OCI-LY3 (cell line): ENCODE measurements around the gene PDE7B.

Experiments used
- H2AFZ ChIP-seq: fragments of 200-600, 300-600 bp; shearing (Covaris generic); 2 replicates; pipeline ENCODE4 v1.6.0; 2014; ENCODE audit warnings: antibody characterized with exemption, low read depth, low read length
- H3K27ac ChIP-seq: fragments of 200-600, 300-600 bp; sonication (generic); 2 replicates; pipeline ENCODE4 v1.5.1; 2014; ENCODE audit warnings: mild to moderate bottlenecking, low read length, moderate library complexity, mixed read lengths
- H3K27me3 ChIP-seq: fragments of 200-600, 300-600 bp; sonication (generic); 2 replicates; pipeline ENCODE4 v1.6.1; 2014; ENCODE audit warnings: low read depth, low read length, mixed read lengths
- H3K36me3 ChIP-seq: fragments of 200-600, 300-600 bp; sonication (generic); replicated peaks from 2 replicates; pipeline ENCODE3; 2014; ENCODE audit warnings: low read depth, low read length, mixed read lengths
- H3K4me1 ChIP-seq: fragments of 300-600, 200-600 bp; sonication (generic); 2 replicates; pipeline ENCODE4 v1.6.1; 2014; ENCODE audit warnings: low read length, mixed read lengths
- H3K4me2 ChIP-seq: fragments of 200-600, 300-600 bp; sonication (generic); 2 replicates; pipeline ENCODE4 v1.6.1; 2014; ENCODE audit warnings: low read length, mixed read lengths
- H3K4me3 ChIP-seq: fragments of 300-600, 200-600 bp; sonication (generic); 2 replicates; pipeline ENCODE4 v1.5.1; 2014; ENCODE audit warnings: antibody characterized with exemption, mild to moderate bottlenecking, low read length, moderate library complexity
- H3K79me2 ChIP-seq: fragments of 300-600, 200-600 bp; shearing (Covaris generic); 2 replicates; pipeline ENCODE4 v1.6.1; 2014; ENCODE audit warnings: mild to moderate bottlenecking, low read length, mixed read lengths
- H3K9ac ChIP-seq: fragments of 300-600, 200-600 bp; shearing (Covaris generic); 2 replicates; pipeline ENCODE4 v1.6.0; 2014; ENCODE audit warnings: mild to moderate bottlenecking, low read length, moderate library complexity
- H3K9me3 ChIP-seq: fragments of 200-600, 300-600 bp; shearing (Covaris generic); 2 replicates; pipeline ENCODE4 v1.6.1; 2014; ENCODE audit warnings: low read length, mixed read lengths; ENCODE audit not compliant: insufficient read depth
- H4K20me1 ChIP-seq: fragments of 200-600, 300-600 bp; sonication (generic); 2 replicates; pipeline ENCODE4 v1.6.1; 2016; ENCODE audit warnings: low read length, mixed read lengths; ENCODE audit not compliant: insufficient read depth
- EZH2phosphoT487 ChIP-seq: fragments of 200-600 bp; shearing (Covaris generic); IDR thresholded peaks from 2 replicates; pipeline ENCODE4 v1.6.1; 2018; ENCODE audit warnings: antibody characterized with exemption, mixed run types, low read depth
- TF ChIP-seq, protein P1 (sequence below): fragments of 200-600, 300-600 bp; sonication (generic); IDR thresholded peaks from 2 replicates; pipeline ENCODE4 v1.5.1; 2014; ENCODE audit warnings: antibody characterized with exemption, low read length, low read depth

The PDE7B gene

DNA sequence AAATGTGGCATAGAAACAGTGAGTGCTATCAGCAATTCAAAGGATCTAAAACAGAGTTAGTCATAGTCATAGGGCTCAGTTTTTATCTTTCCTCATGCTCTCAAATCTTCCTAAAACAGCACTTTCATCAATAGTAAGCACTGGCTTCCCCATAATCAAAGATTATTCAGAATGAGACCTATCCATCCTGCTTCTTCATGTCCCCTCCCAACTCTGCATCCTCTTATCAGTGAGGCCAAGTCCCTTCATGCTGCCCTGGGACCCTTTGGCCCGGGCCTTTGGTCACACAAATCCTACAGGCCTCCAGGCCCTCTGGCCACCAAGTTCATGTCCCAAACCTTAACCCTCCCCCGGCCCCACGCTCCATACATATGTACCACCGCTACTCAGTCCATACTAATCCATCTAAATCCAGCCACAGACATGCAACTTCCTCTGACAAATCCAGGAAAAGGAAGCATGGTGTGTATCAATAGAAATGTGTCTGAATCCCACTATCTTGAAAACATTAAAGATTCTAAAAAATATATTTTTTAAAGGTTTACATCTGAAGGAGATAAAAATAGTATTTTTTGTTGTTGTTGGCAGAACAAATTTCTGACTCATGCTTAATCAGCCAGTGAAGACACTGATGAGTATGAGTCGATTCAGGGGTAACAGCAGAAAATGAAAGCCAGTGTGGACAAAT is 143.5 kb downstream of the PDE7B start:
- Histone ChIP-seq H3K9me3 (no peaks in the 10 kb centered on the region), H3K4me1 (no peaks in the 10 kb centered on the region), H3K9ac (no peak overlapping the region), H3K27ac (no peak overlapping the region), H3K27me3 (no peaks in the 10 kb centered on the region), H2AFZ (no peak overlapping the region), H3K4me3 (no peak overlapping the region), H3K79me2 (no peaks in the 10 kb centered on the region), H4K20me1 (no peaks in the 10 kb centered on the region), H3K36me3 (no peaks in the 10 kb centered on the region), H3K4me2 (no peak overlapping the region)
- no peak for TF ChIP-seq EZH2phosphoT487
- TF ChIP-seq, protein P1, sequence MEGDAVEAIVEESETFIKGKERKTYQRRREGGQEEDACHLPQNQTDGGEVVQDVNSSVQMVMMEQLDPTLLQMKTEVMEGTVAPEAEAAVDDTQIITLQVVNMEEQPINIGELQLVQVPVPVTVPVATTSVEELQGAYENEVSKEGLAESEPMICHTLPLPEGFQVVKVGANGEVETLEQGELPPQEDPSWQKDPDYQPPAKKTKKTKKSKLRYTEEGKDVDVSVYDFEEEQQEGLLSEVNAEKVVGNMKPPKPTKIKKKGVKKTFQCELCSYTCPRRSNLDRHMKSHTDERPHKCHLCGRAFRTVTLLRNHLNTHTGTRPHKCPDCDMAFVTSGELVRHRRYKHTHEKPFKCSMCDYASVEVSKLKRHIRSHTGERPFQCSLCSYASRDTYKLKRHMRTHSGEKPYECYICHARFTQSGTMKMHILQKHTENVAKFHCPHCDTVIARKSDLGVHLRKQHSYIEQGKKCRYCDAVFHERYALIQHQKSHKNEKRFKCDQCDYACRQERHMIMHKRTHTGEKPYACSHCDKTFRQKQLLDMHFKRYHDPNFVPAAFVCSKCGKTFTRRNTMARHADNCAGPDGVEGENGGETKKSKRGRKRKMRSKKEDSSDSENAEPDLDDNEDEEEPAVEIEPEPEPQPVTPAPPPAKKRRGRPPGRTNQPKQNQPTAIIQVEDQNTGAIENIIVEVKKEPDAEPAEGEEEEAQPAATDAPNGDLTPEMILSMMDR = no peak

DNA sequence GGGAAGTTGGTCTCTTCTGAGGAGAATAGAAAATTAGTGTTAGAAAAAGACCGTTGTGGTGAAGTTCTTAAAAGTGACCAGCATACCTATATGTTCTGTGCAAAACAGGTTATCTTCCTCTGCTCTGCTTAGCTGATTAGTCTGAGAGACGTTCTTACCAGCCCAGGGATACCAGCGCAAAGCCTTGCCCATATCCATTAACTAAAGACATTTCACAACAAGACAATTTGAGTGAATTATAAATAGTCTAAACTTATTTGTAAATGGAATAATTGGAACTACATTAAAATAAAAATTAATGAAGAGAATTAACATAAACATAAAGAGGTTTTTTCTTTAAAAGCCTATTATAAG is 144.0 kb downstream of the PDE7B start:
- no peak overlapping the region for H3K9ac ChIP-seq
- no peaks in the 10 kb centered on the region for H3K4me1 ChIP-seq
- no peak for TF ChIP-seq EZH2phosphoT487
- TF ChIP-seq, protein P1 = no peak
- H3K9me3 ChIP-seq = no peaks in the 10 kb centered on the region
- H2AFZ ChIP-seq = no peak overlapping the region
- no peak overlapping the region for H3K27ac ChIP-seq
- no peaks in the 10 kb centered on the region for H3K79me2 ChIP-seq
- H3K27me3 ChIP-seq = no peaks in the 10 kb centered on the region
- H3K4me2 ChIP-seq = no peak overlapping the region
- no peak overlapping the region for H3K4me3 ChIP-seq
- no peaks in the 10 kb centered on the region for H4K20me1 ChIP-seq
- no peaks in the 10 kb centered on the region for H3K36me3 ChIP-seq

DNA sequence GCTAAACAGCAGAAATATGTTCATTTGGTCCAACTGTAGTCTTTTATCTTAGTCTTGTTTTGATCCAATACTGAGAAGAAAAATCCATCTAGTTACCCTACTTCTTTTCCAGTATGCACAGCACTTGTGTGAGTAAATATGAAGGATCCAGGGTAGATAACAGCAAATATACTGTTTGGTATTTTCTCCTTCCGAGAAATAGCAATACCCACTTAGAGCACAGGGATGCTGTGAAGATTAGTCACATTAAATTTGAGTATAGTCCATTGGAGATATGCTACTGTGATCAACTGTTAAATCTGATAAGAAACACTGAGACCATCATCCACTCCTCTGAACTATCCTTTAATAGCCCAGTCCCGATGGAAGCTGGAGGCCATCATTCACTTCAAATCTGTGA is 145.2 kb downstream of the PDE7B start:
- Histone ChIP-seq H3K27ac (no peak overlapping the region), H2AFZ (no peak overlapping the region), H4K20me1 (no peaks in the 10 kb centered on the region), H3K9ac (no peak overlapping the region), H3K79me2 (no peaks in the 10 kb centered on the region), H3K4me3 (no peak overlapping the region), H3K4me2 (no peak overlapping the region), H3K9me3 (no peaks in the 10 kb centered on the region), H3K27me3 (no peaks in the 10 kb centered on the region), H3K4me1 (no peaks in the 10 kb centered on the region), H3K36me3 (no peaks in the 10 kb centered on the region)
- TF ChIP-seq, protein P1 = no peak
- no peak for TF ChIP-seq EZH2phosphoT487

DNA sequence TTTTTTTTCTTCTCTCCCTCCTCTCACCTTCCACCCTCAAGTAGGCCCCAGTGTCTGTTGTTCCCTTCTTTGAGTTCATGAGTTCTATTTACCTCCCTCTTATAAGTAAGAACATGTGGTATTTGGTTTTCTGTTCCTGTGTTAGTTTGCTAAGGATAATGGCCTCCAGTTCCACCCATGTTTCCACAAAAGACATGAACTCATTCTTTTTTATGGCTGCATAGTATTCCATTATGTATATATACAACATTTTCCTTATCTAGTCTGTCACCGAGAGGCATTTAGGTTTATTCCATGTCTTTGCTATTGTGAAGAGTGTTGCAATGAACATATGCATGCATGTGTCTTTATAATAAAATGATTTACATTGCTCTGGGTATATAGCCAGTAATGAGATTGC is 147.9 kb downstream of the PDE7B start:
- Histone ChIP-seq H3K9me3 (no peaks in the 10 kb centered on the region), H3K27me3 (no peaks in the 10 kb centered on the region), H3K4me2 (no peak overlapping the region), H3K79me2 (no peaks in the 10 kb centered on the region), H3K27ac (no peak overlapping the region), H3K4me1 (no peaks in the 10 kb centered on the region), H4K20me1 (no peaks in the 10 kb centered on the region), H3K4me3 (no peak overlapping the region), H3K36me3 (no peaks in the 10 kb centered on the region), H2AFZ (no peak overlapping the region), H3K9ac (no peak overlapping the region)
- TF ChIP-seq, protein P1 = no peak
- no peak for TF ChIP-seq EZH2phosphoT487
